Nephron progenitor cell (in vitro differentiated cells): ENCODE data around the gene GSDMA.

Experiments
- DNase-seq: peaks from one replicate; pipeline ENCODE4 v3.0.0; 2021
- H3K27ac Mint-ChIP-seq: 2 replicates; pipeline ENCODE4 v1.8.0; 2021; ENCODE audit warnings: mild to moderate bottlenecking, moderate library complexity, mixed read lengths
- H3K27me3 Mint-ChIP-seq: 2 replicates; pipeline ENCODE4 v1.8.0; 2021; ENCODE audit warnings: mild to moderate bottlenecking, low read depth, mixed read lengths; ENCODE audit not compliant: poor library complexity
- H3K36me3 Mint-ChIP-seq: 2 replicates; pipeline ENCODE4 v1.8.0; 2021; ENCODE audit warnings: low read depth, mixed read lengths
- H3K4me1 Mint-ChIP-seq: 2 replicates; pipeline ENCODE4 v1.8.0; 2021; ENCODE audit warnings: mixed read lengths
- H3K4me3 Mint-ChIP-seq: 2 replicates; pipeline ENCODE4 v1.8.0; 2021; ENCODE audit warnings: mild to moderate bottlenecking, moderate library complexity, mixed read lengths
- H3K9me3 Mint-ChIP-seq: 2 replicates; pipeline ENCODE4 v1.8.0; 2021; ENCODE audit warnings: mild to moderate bottlenecking, moderate library complexity, mixed read lengths
- CTCF ChIP-seq: fragments of 200-600 bp; sonication (generic); IDR thresholded peaks from 2 replicates; pipeline ENCODE4 v1.5.0; 2021; ENCODE audit warnings: antibody characterized with exemption

The GSDMA gene

DNA sequence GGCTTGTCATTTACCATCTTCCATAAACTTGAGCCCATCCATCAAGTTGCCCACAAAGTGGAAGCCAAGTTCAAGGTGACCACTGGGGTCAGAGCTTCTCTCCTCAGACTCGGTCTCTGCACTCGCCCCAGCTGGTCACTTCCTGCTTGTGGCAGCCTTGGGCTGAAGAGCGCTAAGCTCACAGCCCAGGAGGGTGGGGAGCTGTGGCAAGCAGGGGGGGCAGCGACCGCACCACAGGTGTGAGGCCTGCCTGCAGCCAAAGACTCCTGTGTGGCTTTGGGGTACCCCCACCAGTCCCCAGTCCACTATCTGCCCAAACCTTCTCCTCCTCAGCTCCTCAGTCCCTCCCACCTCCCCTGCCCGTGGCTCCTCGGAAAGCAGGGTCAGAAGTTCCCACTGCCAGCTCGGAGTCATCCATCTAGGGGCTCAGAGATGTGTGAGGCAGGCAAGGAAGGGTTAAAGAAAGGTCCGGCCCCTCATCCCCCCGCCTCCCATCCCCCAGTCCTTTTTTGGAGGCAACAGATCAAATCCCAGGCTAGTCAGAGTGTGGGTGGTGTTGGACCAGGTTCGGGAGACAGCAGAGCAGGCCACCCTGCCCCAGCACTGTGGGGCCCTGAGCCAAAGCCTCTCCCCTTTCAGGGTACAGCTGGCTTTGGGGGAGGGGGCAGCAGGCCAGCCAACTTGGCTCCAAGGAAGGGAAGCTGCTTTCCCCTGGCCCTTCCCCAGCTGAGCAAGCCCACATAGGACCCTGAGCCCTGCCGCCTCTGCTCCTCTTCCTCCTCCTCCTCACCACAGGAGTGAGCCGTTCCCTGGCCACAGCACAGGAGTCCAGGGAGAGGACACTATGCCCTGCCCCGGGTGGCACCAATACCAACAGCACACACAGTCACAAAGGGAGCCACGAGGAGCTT is 55.7 kb downstream of the GSDMA start:
- peak overlapping the region; percentile 59 for H3K4me3 Mint-ChIP-seq
- peak; percentile 34 for DNase-seq
- H3K27ac Mint-ChIP-seq, result peak overlapping the region; percentile 97
- peaks cover 6% of the 10 kb centered on the region for H3K27me3 Mint-ChIP-seq
- peaks cover 53% of the 10 kb centered on the region for H3K4me1 Mint-ChIP-seq
- TF ChIP-seq CTCF, result no peak
- H3K36me3 Mint-ChIP-seq, result peaks cover 25% of the 10 kb centered on the region
- H3K9me3 Mint-ChIP-seq, result no peaks in the 10 kb centered on the region

DNA sequence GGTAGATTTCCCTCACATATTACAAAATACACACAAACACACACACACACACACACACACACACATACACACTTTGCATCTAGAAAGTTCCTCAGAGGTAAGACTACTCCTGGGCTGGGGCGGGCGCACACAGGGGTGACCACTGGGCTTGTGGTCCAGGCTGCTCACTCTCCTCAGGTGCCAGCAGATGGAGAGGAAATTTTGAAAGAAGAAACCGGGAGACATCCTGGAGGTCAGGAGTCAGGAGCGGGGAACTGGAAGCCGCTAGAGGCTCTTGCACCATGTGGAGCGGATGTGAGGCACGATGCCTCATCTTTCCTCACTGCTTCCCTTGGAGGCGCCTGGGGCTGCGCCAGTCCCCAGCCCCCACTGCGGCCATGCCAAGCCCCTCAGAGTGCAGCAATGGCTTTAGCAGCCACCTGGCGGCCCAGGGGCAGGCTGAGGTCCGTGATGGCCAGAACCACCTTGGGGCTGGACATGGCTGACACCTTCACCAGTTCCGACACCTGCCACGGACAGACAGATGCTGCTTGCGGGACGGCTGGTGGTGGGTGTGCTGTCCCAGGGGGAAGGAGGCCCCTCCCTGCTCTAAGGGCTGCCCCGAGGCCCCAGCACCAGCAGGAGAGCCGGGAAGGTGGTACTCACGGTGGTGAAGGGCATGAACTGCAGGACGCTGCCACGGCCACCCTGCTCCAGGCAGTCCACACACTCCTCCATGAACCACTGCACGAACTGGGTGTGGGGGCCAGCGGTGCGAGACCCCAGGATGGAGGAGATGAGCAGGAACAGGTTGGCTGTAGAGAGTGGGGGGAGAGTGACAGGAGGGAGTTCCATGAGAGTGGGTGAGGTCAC is 56.6 kb downstream of the GSDMA start:
- H3K36me3 Mint-ChIP-seq, result peaks cover 31% of the 10 kb centered on the region
- TF ChIP-seq CTCF, result no peak
- peaks cover 6% of the 10 kb centered on the region for H3K27me3 Mint-ChIP-seq
- H3K4me1 Mint-ChIP-seq, result peaks cover 50% of the 10 kb centered on the region
- peak overlapping the region; percentile 59 for H3K4me3 Mint-ChIP-seq
- no peaks in the 10 kb centered on the region for H3K9me3 Mint-ChIP-seq
- DNase-seq, result no peak
- peak overlapping the region; percentile 97 for H3K27ac Mint-ChIP-seq

DNA sequence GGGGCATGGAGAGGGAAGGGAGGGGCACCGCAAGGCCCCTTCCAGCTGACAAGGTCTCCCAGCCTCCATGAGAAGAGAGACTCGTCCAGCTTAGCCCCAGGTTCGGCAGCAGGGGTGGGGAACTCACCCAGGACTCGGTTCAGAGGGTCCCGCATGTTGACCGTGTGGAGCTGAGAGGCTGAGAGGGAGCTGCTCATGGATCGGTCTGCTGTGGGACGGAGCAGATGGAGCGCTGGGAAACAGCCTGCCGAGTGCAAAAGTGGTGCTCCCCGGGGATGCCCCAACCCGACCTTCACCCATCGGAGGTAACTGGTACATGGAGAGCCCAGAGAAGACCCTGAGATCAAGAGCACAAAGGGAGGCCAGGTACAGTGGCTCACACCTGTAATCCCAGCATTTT is 57.3 kb downstream of the GSDMA start:
- no peaks in the 10 kb centered on the region for H3K9me3 Mint-ChIP-seq
- peaks cover 42% of the 10 kb centered on the region for H3K4me1 Mint-ChIP-seq
- H3K27ac Mint-ChIP-seq, result no peak overlapping the region
- peaks cover 34% of the 10 kb centered on the region for H3K36me3 Mint-ChIP-seq
- no peak overlapping the region for H3K4me3 Mint-ChIP-seq
- peaks cover 6% of the 10 kb centered on the region for H3K27me3 Mint-ChIP-seq
- TF ChIP-seq CTCF, result no peak
- DNase-seq, result no peak

DNA sequence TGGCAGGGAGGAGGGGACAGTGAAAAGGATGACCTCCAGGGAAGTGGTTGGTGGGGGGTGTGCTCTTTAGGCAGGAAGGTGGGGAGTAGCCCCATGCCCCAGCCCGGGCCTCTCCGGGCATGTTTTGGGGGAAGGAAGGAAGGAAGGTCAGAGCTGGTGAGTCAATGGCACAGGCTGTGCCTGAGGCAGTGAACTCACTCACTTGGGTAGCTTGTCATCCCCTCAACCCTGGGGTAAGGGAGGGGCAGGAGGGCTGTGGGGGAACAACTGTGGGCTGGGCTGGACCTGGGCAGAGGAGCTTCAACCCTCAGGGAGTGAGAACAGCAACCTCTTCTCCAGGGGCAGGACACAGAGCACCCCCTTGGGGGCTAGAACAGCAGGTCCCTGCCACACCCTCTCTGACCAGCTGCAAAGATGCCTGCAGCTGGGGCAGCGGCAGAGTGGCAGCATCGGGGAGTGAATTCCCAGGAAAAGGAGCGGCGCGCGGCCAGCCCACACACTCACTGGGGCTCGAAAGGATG is 58.7 kb downstream of the GSDMA start:
- DNase-seq, result no peak
- H3K27ac Mint-ChIP-seq, result no peak overlapping the region

DNA sequence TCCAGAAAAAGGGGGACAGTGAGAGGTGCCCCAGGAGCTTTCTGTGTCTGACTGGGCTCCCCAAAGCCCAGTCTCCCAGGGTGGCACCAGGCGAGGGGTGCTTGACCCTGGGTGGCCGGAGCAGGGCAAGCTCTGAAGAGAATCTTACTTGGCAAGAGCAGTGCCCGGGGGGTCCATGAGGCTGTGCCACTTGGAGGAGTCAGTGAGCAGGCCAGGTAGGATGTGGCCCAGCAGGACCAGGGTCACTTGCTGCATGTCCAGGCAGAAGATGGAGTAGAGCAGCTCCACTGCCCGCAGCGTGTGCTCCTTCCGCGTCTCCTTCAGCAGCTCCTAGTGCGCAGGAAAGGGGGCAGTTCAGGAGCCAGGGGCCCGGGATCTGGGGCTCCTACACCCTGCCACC is 59.7 kb downstream of the GSDMA start:
- Mint-ChIP-seq H3K4me1 (peaks cover 33% of the 10 kb centered on the region), H3K27me3 (no peaks in the 10 kb centered on the region), H3K4me3 (no peak overlapping the region), H3K9me3 (no peaks in the 10 kb centered on the region), H3K36me3 (peaks cover 48% of the 10 kb centered on the region), H3K27ac (no peak overlapping the region)
- DNase-seq, result no peak
- TF ChIP-seq CTCF, result no peak

More for the DNA sequence above, 58.7 kb downstream of the GSDMA start:
- Mint-ChIP-seq H3K4me1 (peaks cover 36% of the 10 kb centered on the region), H3K9me3 (no peaks in the 10 kb centered on the region), H3K4me3 (no peak overlapping the region), H3K27me3 (no peaks in the 10 kb centered on the region), H3K36me3 (peaks cover 48% of the 10 kb centered on the region)
- no peak for TF ChIP-seq CTCF
